Lower leg skin (tissue), 4 donors: Measurements from ENCODE around the gene NCKAP5L. TPM values are rescaled to one million over a fixed set of nuclear protein-coding genes. Genes with fewer than 3 reads are reported as not detected.

ENCODE experiments used
- DNase-seq, 2 donors: peaks; one replicate each; pipeline ENCODE4 v3.0.0-alpha.2; 2019; ENCODE audit warnings: low spot score in 2 of 2
- H3K4me3 ChIP-seq: fragments of 200-600 bp; sonication (generic); 2 replicates; pipeline ENCODE4 v1.5.1; 2017; ENCODE audit warnings: mild to moderate bottlenecking, low read depth; ENCODE audit not compliant: poor library complexity, severe bottlenecking
- CTCF ChIP-seq, 3 donors: fragments of 450-650 bp; IDR thresholded peaks; one replicate each; pipeline ENCODE4 v1.5.1; 2016; ENCODE audit warnings: antibody characterized with exemption in 3 of 3, mild to moderate bottlenecking in 3 of 3, moderate library complexity in 2 of 3
- POLR2A ChIP-seq, 2 donors: fragments of 450-650 bp; IDR thresholded peaks; one replicate each; pipeline ENCODE4 v1.6.1; 2016 to 2017; ENCODE audit warnings: antibody characterized with exemption in 2 of 2, mild to moderate bottlenecking in 1 of 2, moderate library complexity in 1 of 2
- WGBS, 2 donors: methylation state at CpG; one replicate each; pipeline ENCODE4 v1.1.5; 2018; 5-methylcytosine and 5-hydroxymethylcytosine counted together
- intact Hi-C: fragments of 100-400 bp; cut with DNase I; formaldehyde crosslinking; loops from one replicate; pipeline ENCODE4 v1.15.0; 2023; ENCODE audit warnings: low total_unique reads
- total RNA-seq, 4 donors: library from RNA; depleted of rRNA; stranded (reverse); fragments of >200 nt; gene quantifications; one replicate each; pipeline ENCODE4 v1.1.0, GENCODE V29; 2016

NCKAP5L gene
- total RNA-seq, 4 donors from 2014 or later = 6.1 to 12.9 (median 9.0) TPM

- 92% methylated on average over 8 of the region's 9 CpGs for WGBS, 2 donors
- no peak overlapping the region for H3K4me3 ChIP-seq
- intact Hi-C loops = no loop called here
- DNase-seq = no peak
- TF ChIP-seq CTCF (IDR thresholded peaks at IDR 0.05) (no peak), POLR2A (IDR thresholded peaks at IDR 0.05) (no peak)
Measured at GRCh38 chr12:49793620-49794019, 34.6 kb downstream of the NCKAP5L start.

- H3K4me3 ChIP-seq = no peak overlapping the region
- intact Hi-C loops = no loop called here
- no peak for TF ChIP-seq POLR2A (IDR thresholded peaks at IDR 0.05)
- no peak for TF ChIP-seq CTCF (IDR thresholded peaks at IDR 0.05)
- no peak for DNase-seq
- WGBS, 2 donors = 81 to 89% methylated on average over 11 of the region's 11 CpGs
Measured at GRCh38 chr12:49792976-49793580, 35.1 kb downstream of the NCKAP5L start.

- H3K4me3 ChIP-seq = no peak overlapping the region
- intact Hi-C loops = no loop called here
- 92% methylated on average over 19 to 20 of the region's 20 CpGs for WGBS, 2 donors
- no peak for DNase-seq
- no peak for TF ChIP-seq CTCF (IDR thresholded peaks at IDR 0.05)
- no peak for TF ChIP-seq POLR2A (IDR thresholded peaks at IDR 0.05)
Measured at GRCh38 chr12:49792181-49792970, 35.8 kb downstream of the NCKAP5L start.

GRCh38 chr12:49791700-49792099 lies 36.5 kb downstream of the NCKAP5L start:
- intact Hi-C loops = no loop called here
- 91 to 92% methylated on average over 18 to 23 of the region's 23 CpGs for WGBS, 2 donors
- H3K4me3 ChIP-seq = no peak overlapping the region
- no peak for DNase-seq
- no peak for TF ChIP-seq POLR2A (IDR thresholded peaks at IDR 0.05)
- TF ChIP-seq CTCF (IDR thresholded peaks at IDR 0.05) = no peak

GRCh38 chr12:49790741-49791555 lies 37.3 kb downstream of the NCKAP5L start:
- TF ChIP-seq POLR2A (IDR thresholded peaks at IDR 0.05) (no peak), CTCF (IDR thresholded peaks at IDR 0.05) (no peak)
- intact Hi-C loops = no loop called here
- H3K4me3 ChIP-seq = no peak overlapping the region
- 80% methylated on average over 22 of the region's 22 CpGs for WGBS, 2 donors
- no peak for DNase-seq
